Measurements from ENCODE around the gene ZNF419. TPM values are rescaled to one million over a fixed set of nuclear protein-coding genes. Genes with fewer than 3 reads are reported as not detected.
A peak's percentile ranks its signal among the peaks of the same experiment; 100 is the strongest.
"Not testable (repeated sequence)": the region's sequence is repeated elsewhere in the genome, so short reads cannot be mapped to it uniquely, and the experiment has no call there.

The ZNF419 gene
- total and polyA plus RNA-seq, 5 donors from 2014 or later = 5.9 to 11.0 (median 8.9) TPM

- H3K27ac Mint-ChIP-seq = no peak overlapping the region
- peaks cover 69 to 91% of the 10 kb centered on the region in 2 experiments for H3K9me3 ChIP-seq (ENCODE audit: control insufficient read depth in 2 of 2, low read length in 2 of 2)
- H3K27me3 Mint-ChIP-seq = peaks cover 4% of the 10 kb centered on the region
- DNase-seq (no peak), ATAC-seq (ENCODE audit: low read depth in 2 of 2) (no peak)
- H3K36me3 ChIP-seq (ENCODE audit: control insufficient read depth, insufficient read depth, low read length) = peaks cover 52% of the 10 kb centered on the region
- H3K27me3 ChIP-seq (ENCODE audit: control insufficient read depth, insufficient read depth, low read length) = no peaks in the 10 kb centered on the region
- peaks cover 77% of the 10 kb centered on the region for H3K36me3 Mint-ChIP-seq
- H3K9me3 Mint-ChIP-seq = peaks cover 2 to 78% (median 49%) of the 10 kb centered on the region in 7 donors
- peaks cover 0 to 17% (median 3%) of the 10 kb centered on the region in 4 donors for H3K4me1 Mint-ChIP-seq
- H3K4me3 ChIP-seq (ENCODE audit: low read depth, low read length) = no peak overlapping the region
- no peak overlapping the region for H3K4me3 Mint-ChIP-seq
- H3K4me1 ChIP-seq (ENCODE audit: control insufficient read depth, insufficient read depth, low read length, poor library complexity, severe bottlenecking) = no peaks in the 10 kb centered on the region
- no peak overlapping the region for H3K27ac ChIP-seq (ENCODE audit: insufficient read depth, low read length, poor library complexity, severe bottlenecking)
Measured at GRCh38 chr19:57506163-57506562, 18.6 kb downstream of the ZNF419 start.

DNA sequence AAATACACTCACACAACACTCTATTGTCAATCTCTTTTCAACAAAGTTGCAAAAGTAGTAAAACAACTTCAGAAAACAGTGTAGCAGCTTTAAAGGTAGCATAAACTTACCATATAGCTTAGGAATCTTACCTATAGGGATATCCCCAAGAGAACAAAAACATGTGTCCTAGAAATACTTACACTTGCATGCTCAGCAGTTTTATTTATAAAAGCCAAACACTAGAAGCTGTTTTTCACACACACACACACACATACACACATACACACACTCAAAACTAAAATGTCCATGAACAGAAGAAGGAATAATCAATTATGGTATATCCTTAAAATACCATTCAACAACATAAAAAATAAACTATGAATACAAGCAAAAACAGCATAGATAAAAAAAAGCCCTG, 23.9 kb downstream of the ZNF419 start:
- Mint-ChIP-seq H3K4me3 (no peak overlapping the region), H3K27ac (no peak overlapping the region), H3K9me3 (peaks cover 0 to 83% (median 49%) of the 10 kb centered on the region in 7 donors), H3K36me3 (peaks cover 66% of the 10 kb centered on the region), H3K4me1 (no peaks in the 10 kb centered on the region), H3K27me3 (no peaks in the 10 kb centered on the region)
- Histone ChIP-seq H3K9me3 (ENCODE audit: control insufficient read depth in 2 of 2, low read length in 2 of 2) (peaks cover 78 to 93% of the 10 kb centered on the region in 2 experiments), H3K4me1 (ENCODE audit: control insufficient read depth, insufficient read depth, low read length, poor library complexity, severe bottlenecking) (no peaks in the 10 kb centered on the region), H3K27me3 (ENCODE audit: control insufficient read depth, insufficient read depth, low read length) (no peaks in the 10 kb centered on the region), H3K4me3 (ENCODE audit: low read depth, low read length) (no peak overlapping the region), H3K36me3 (ENCODE audit: control insufficient read depth, insufficient read depth, low read length) (peaks cover 31% of the 10 kb centered on the region), H3K27ac (ENCODE audit: insufficient read depth, low read length, poor library complexity, severe bottlenecking) (no peak overlapping the region)
- ATAC-seq (ENCODE audit: low read depth in 2 of 2) (no peak), DNase-seq (no peak)

DNA sequence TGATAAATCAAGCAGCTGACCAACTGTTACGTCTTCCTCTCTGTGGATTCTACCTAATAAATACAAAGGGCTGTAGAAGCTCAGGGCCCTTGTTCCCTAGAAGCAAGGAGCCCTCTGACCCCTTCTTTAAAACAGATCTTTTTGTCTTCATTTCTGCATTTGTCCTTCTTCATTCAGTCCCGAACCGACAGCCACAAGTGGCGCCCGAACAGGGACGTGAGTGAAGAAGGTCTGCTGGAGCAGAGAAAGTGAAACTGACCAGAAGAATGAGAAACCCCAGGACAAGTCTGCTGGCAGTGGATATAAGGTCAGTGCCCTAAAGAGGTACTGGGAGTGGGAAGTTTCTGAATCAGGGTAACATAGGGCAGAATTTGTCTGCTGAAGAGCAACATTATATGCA, 25.3 kb downstream of the ZNF419 start:
- H3K27me3 ChIP-seq (ENCODE audit: control insufficient read depth, insufficient read depth, low read length) = no peaks in the 10 kb centered on the region
- Mint-ChIP-seq H3K4me1 (no peaks in the 10 kb centered on the region), H3K4me3 (peak overlapping the region in 1 of 4 donors; percentile 50), H3K27ac (no peak overlapping the region), H3K27me3 (no peaks in the 10 kb centered on the region), H3K9me3 (peaks cover 0 to 80% (median 42%) of the 10 kb centered on the region in 7 donors), H3K36me3 (peaks cover 65% of the 10 kb centered on the region)
- no peak for ATAC-seq (ENCODE audit: low read depth in 2 of 2)
- peaks cover 68 to 88% of the 10 kb centered on the region in 2 experiments for H3K9me3 ChIP-seq (ENCODE audit: control insufficient read depth in 2 of 2, low read length in 2 of 2)
- no peak overlapping the region for H3K27ac ChIP-seq (ENCODE audit: insufficient read depth, low read length, poor library complexity, severe bottlenecking)
- peaks cover 25% of the 10 kb centered on the region for H3K36me3 ChIP-seq (ENCODE audit: control insufficient read depth, insufficient read depth, low read length)
- DNase-seq = peak in 1 of 3 donors; percentile 10
- no peaks in the 10 kb centered on the region for H3K4me1 ChIP-seq (ENCODE audit: control insufficient read depth, insufficient read depth, low read length, poor library complexity, severe bottlenecking)
- H3K4me3 ChIP-seq (ENCODE audit: low read depth, low read length) = no peak overlapping the region

DNA sequence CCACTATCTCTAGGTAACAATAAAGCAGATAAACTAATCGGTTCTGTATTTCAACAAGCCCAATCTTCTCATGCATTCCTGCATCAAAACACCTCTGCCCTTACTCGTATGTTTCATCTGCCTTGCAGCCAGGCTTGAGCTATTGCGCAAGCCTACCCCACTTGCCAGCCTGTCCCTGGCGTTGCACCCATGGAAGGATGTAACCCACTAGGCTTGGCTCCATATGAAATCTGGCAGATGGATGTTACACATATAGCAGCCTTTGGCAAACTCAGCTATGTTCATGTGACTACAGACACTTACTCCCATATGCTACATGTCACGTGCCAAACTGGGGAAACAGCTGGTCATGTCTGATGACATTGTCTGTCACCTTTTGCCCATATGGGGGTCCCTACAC, 27.7 kb downstream of the ZNF419 start:
- H3K9me3 Mint-ChIP-seq = peaks cover 0 to 71% (median 37%) of the 10 kb centered on the region in 7 donors
- H3K4me3 Mint-ChIP-seq = no peak overlapping the region
- no peak for ATAC-seq (ENCODE audit: low read depth in 2 of 2)

DNA sequence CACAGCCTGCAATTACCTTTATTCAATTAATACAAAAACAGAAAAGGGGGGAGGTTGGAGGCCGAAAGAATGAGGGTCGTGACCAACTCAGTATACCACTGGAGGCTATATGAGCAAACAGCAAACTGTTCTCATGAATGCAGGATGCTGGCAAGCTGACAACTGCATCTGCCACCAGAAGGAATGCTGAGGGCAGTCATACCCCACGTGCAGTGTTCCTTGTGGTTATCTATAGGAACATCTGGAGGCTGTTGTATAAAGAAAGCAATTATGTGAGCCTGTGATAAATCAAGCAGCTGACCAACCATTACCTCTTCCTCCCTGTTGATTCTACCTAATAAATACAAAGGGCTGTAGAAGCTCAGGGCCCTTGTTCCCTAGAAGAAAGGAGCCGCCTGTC, 30.5 kb downstream of the ZNF419 start:
- DNase-seq; H3K4me1 ChIP-seq (ENCODE audit: control insufficient read depth, insufficient read depth, low read length, poor library complexity, severe bottlenecking); H3K4me3 Mint-ChIP-seq; H3K4me1 Mint-ChIP-seq; H3K27me3 ChIP-seq (ENCODE audit: control insufficient read depth, insufficient read depth, low read length); ATAC-seq (ENCODE audit: low read depth in 2 of 2); H3K27ac ChIP-seq (ENCODE audit: insufficient read depth, low read length, poor library complexity, severe bottlenecking); H3K27ac Mint-ChIP-seq; H3K4me3 ChIP-seq (ENCODE audit: low read depth, low read length); H3K27me3 Mint-ChIP-seq: not testable (repeated sequence)
- Mint-ChIP-seq H3K9me3 (peaks cover 0 to 55% (median 27%) of the 10 kb centered on the region in 7 donors), H3K36me3 (peaks cover 40% of the 10 kb centered on the region)
- Histone ChIP-seq H3K9me3 (ENCODE audit: control insufficient read depth in 2 of 2, low read length in 2 of 2) (peaks cover 27 to 43% of the 10 kb centered on the region in 2 experiments), H3K36me3 (ENCODE audit: control insufficient read depth, insufficient read depth, low read length) (peaks cover 25% of the 10 kb centered on the region)

More for the DNA sequence above, 27.7 kb downstream of the ZNF419 start:
- no peak overlapping the region for H3K27ac ChIP-seq (ENCODE audit: insufficient read depth, low read length, poor library complexity, severe bottlenecking)
- H3K9me3 ChIP-seq (ENCODE audit: control insufficient read depth in 2 of 2, low read length in 2 of 2) = peaks cover 46 to 64% of the 10 kb centered on the region in 2 experiments
- H3K27ac Mint-ChIP-seq = no peak overlapping the region
- H3K36me3 ChIP-seq (ENCODE audit: control insufficient read depth, insufficient read depth, low read length) = peaks cover 25% of the 10 kb centered on the region
- H3K36me3 Mint-ChIP-seq = peaks cover 44% of the 10 kb centered on the region
- H3K4me1 Mint-ChIP-seq = no peaks in the 10 kb centered on the region
- no peak for DNase-seq
- H3K27me3 ChIP-seq (ENCODE audit: control insufficient read depth, insufficient read depth, low read length) = no peaks in the 10 kb centered on the region
- H3K4me1 ChIP-seq (ENCODE audit: control insufficient read depth, insufficient read depth, low read length, poor library complexity, severe bottlenecking) = no peaks in the 10 kb centered on the region
- H3K4me3 ChIP-seq (ENCODE audit: low read depth, low read length) = no peak overlapping the region
- no peaks in the 10 kb centered on the region for H3K27me3 Mint-ChIP-seq

- Histone ChIP-seq H3K4me3 (ENCODE audit: low read depth, low read length) (peak within 1 kb of the TSS; percentile 84), H3K27me3 (ENCODE audit: control insufficient read depth, insufficient read depth, low read length) (no peaks in the 10 kb centered on the region), H3K36me3 (ENCODE audit: control insufficient read depth, insufficient read depth, low read length) (peaks cover 25% of the 10 kb centered on the region), H3K4me1 (ENCODE audit: control insufficient read depth, insufficient read depth, low read length, poor library complexity, severe bottlenecking) (peaks cover 21% of the 10 kb centered on the region), H3K27ac (ENCODE audit: insufficient read depth, low read length, poor library complexity, severe bottlenecking) (peak within 1 kb of the TSS; percentile 82), H3K9me3 (ENCODE audit: control insufficient read depth in 2 of 2, low read length in 2 of 2) (peaks cover 32 to 38% of the 10 kb centered on the region in 2 experiments)
- Mint-ChIP-seq H3K4me1 (peaks cover 5 to 32% (median 17%) of the 10 kb centered on the region in 4 donors), H3K27me3 (no peaks in the 10 kb centered on the region), H3K9me3 (peaks cover 8 to 43% (median 31%) of the 10 kb centered on the region in 7 donors), H3K27ac (peak within 1 kb of the TSS; percentile 20 to 98 (median 98)), H3K4me3 (peak within 1 kb of the TSS; percentile 90 to 97 (median 96)), H3K36me3 (peaks cover 45% of the 10 kb centered on the region)
- peak; percentile 79 to 96 (median 89) for DNase-seq
- peak; percentile 100 for ATAC-seq (ENCODE audit: low read depth in 2 of 2)
Measured at GRCh38 chr19:57527136-57527881, 39.8 kb downstream of the ZNF419 start, which contains the start of gene ZNF549. ZNF549 (plus strand) TSS chr19:57527356; CDS start chr19:57527574, 218 bp downstream.

DNA sequence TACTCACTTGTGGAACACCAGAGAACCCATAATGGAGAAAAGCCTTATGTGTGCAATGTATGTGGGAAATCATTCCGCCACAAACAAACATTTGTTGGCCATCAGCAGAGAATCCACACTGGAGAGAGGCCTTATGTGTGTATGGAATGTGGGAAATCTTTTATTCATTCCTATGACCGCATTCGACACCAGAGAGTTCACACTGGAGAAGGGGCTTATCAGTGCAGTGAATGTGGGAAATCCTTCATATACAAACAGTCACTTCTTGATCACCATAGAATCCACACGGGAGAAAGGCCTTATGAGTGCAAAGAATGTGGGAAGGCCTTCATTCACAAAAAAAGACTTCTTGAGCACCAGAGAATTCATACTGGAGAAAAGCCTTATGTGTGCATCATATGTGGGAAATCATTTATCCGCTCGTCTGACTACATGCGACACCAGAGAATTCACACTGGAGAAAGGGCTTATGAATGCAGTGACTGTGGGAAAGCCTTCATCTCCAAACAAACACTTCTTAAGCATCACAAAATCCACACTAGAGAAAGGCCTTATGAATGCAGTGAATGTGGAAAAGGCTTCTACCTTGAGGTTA, 50.5 kb downstream of the ZNF419 start:
- Histone ChIP-seq H3K4me3 (ENCODE audit: low read depth, low read length) (peak overlapping the region; percentile 14), H3K27ac (ENCODE audit: insufficient read depth, low read length, poor library complexity, severe bottlenecking) (no peak overlapping the region), H3K9me3 (ENCODE audit: control insufficient read depth in 2 of 2, low read length in 2 of 2) (peaks cover 93 to 100% of the 10 kb centered on the region in 2 experiments), H3K36me3 (ENCODE audit: control insufficient read depth, insufficient read depth, low read length) (peaks cover 83% of the 10 kb centered on the region), H3K4me1 (ENCODE audit: control insufficient read depth, insufficient read depth, low read length, poor library complexity, severe bottlenecking) (no peaks in the 10 kb centered on the region), H3K27me3 (ENCODE audit: control insufficient read depth, insufficient read depth, low read length) (no peaks in the 10 kb centered on the region)
- Mint-ChIP-seq H3K27ac (no peak overlapping the region), H3K4me3 (no peak overlapping the region), H3K36me3 (peaks cover 83% of the 10 kb centered on the region), H3K9me3 (peaks cover 0 to 96% (median 43%) of the 10 kb centered on the region in 7 donors), H3K4me1 (peaks cover 0 to 7% (median 2%) of the 10 kb centered on the region in 4 donors), H3K27me3 (no peaks in the 10 kb centered on the region)
- no peak for ATAC-seq (ENCODE audit: low read depth in 2 of 2)
- DNase-seq = no peak

Data from CD4-positive, CD25-positive, alpha-beta regulatory T cell (primary cell).